Left forelimb (tissue), 1 donor: Measurements from ENCODE around the gene EPRS1.
"Not testable (repeated sequence)": the region's sequence is repeated elsewhere in the genome, so short reads cannot be mapped to it uniquely, and the experiment has no call there.

Experiments used
- DNase-seq: peaks from one replicate; pipeline ENCODE4 v3.0.0-alpha.2; 2018; ENCODE audit warnings: low spot score

The EPRS1 gene

DNA sequence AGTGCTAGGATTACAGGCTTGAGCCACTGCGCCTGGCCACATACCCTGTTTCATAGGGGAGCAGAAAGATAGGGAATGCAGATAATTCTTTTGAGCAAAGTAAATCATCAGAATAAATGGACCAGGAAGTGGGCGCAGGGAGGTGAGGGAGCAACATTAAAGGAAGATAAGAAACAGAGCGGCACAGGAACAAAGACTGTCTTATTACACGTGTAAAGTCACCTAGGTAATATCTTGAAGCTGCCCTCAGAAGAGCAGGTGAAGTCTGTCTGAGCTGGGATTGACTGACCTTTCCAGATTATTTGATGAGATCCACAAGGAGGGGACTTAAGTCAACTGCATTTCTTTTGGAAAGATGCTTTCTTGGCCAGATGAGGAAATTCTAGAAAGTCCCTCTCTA is 7.7 kb downstream of the EPRS1 start:
- no peak for DNase-seq

DNA sequence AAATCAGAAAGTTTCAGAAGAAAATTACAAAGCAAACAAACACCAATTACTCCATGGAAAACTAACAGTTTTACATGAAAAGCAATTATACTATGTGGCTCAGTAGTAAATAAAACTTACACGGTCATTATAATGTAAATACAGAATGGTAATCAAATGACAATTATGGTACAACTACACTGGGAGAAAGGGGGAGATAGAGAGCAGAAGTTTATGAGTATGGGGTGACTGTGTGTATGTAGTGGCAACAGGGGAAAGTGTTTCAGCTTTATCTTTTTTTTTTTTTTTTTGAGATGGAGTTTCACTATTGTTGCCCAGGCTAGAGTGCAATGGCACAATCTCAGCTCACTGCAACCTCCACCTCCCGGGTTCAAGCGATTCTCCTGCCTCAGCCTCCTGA is 8.5 kb downstream of the EPRS1 start:
- not testable (repeated sequence) for DNase-seq

DNA sequence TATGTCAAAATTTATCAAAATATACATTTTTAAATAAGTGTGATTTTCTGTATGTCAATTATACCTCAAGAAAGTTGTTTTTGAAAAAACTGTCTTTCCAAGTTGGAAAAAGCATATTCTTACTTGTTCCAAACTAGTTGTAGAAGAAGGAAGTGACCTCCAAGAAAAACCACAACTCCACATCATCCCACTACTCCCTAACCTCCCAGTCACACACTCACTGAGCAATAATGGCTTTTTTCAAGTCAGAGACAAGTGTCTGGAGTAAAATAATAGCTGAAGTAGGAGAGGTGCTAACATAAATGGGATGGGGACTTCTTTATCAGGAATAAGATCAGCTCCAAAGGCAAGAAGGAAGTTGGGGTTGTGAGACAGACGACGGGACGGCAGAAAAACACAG is 13.4 kb downstream of the EPRS1 start:
- no peak for DNase-seq

DNA sequence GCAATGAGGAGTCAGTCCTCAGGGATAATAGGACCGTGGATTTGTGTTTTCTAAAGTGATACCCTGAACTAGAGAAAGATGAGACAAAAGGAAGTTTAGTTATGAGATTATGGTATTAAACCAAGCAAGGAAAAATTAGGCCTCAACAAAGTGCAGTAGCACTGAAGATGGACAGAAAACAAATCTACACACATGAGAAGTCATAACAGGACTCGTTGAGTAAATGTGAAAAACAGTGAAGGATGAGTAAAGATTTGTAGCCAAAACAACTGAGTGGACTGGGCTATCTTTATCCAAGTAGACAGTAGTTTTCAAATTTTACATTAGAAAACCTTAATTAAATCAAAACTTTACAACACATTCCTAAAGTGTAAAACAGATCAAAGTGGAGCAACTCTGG is 15.0 kb downstream of the EPRS1 start:
- no peak for DNase-seq

DNA sequence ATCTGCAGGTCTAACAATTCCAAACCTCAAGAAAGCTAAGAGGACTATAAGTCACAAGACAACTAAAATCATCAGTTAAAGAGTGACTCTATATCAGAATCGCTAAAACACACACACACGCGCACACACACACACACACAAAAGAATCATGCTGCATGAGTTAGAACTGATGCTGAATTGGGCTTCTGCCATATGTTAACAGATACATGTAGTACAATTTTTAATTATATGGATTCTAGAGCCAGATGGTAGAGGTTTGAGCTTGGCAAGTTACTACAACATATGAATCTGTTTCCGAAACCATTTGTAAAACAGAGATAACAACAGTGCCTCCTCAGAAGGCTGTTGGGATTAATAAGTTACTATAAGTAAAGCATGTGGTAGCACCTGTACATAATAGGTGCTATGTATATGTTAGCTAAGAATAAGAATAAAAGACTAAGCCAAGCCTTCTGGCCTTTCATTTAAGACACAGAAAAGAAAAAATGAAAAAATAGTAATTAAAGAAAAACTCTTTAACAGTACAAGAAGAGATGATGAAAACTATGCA is 17.9 kb downstream of the EPRS1 start:
- no peak for DNase-seq

DNA sequence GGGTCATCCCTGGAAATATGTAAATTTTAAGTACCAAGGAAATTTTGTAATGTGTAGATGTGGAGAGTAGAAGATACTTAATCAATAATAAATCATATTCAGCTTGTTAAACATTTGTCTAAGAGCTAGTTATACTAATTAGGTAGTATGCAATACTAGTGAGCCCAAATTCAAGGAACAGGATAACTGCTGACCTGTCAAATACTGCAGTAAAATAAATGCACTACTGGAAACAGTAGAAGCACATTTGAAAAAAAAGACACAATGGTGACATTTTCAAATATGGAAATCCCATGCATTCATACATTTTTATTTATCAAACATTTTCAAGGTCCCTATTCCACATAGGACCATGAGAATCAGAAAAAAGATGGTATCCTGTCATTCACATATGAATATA is 27.2 kb downstream of the EPRS1 start:
- DNase-seq = no peak

DNA sequence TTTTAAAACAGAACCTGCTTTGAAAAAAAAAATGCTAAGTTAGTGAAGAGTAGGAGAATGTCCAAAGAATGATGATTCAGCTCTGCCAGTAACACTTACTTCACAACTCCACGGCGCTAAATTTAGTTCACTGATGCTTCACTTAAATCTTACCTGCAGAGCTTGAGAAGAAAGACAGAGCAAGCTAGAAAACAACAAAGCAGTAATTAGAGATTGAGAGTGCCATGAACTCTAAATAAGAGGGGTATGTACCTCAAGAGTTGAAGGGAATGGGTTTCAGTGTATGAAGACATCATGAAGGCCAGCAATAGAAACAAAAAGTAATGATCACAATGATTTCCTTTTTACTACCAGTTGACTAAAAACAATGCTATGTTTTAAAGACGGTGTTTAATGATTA is 32.8 kb downstream of the EPRS1 start:
- no peak for DNase-seq

DNA sequence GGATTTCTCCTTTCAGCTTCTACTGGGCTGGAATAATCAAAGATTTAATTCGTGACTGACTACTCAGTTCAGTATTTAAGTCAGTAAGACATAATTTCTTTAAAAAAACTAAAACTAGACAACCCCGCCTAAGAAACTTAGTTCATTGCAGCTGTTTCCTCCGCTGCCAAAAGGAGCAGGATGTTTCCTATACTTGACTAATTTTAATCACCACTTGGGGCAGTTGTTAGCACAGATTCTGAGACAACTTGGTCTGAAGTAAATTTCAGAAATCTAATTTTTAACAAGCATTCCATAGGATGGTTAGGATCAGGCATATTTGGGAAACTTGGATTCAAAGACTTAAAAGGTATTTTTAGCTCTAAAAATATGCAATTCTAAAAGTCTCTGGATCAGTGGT is 34.0 kb downstream of the EPRS1 start:
- DNase-seq = no peak

DNA sequence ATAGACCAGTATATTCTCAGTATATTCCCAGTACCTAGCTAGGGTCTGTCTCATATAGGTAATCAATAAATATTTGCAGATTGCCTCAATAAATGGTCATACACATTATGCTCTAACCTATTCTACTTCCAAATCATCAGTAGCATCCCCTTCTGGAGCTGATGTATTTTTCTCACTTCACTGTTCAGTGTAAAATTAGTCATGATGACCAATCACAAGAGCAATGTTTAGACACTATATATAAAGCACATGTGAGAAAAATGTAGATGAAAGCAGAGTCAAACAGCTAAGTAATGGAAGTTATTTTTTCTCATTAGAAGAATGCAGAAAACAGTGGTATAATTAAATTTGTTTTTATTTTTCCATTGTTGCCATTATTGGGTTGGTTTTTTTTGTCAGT is 34.7 kb downstream of the EPRS1 start:
- DNase-seq = no peak

DNA sequence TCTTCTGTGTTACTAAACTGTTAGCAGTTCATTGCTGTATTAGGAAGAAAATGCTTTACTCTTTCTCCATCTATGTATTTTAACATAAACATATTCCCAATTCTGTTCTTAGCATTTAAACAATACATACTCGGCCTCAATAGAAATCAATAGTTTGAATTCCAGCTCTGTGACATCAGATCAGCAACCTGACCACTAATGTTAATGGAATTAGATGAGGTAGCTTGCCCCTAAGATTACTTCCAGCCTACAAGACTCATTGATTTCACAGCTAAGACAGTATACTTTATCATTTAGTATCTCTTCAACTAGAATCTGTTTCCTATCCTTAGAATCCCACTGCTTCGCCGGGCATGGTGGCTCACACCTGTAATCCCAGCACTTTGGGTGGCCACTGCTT is 38.9 kb downstream of the EPRS1 start:
- DNase-seq = no peak

DNA sequence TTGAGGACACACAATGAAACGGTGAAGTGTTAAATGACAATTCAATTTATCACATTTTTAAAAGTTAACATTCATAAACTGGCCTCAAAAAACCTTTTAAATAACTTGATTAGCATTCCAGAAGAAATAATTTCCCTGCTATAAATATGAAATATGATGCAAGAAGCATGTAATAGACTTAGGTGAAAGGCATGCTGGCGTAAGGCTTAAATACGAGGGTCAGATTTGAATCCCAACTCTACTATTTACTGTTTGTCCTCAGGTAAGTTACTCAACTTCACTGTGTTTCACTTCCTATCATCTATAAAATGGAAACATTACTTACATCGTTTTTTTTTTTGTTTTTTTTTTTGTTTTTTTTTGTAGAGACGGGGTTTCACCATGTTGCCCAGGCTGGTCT is 40.8 kb downstream of the EPRS1 start:
- no peak for DNase-seq

DNA sequence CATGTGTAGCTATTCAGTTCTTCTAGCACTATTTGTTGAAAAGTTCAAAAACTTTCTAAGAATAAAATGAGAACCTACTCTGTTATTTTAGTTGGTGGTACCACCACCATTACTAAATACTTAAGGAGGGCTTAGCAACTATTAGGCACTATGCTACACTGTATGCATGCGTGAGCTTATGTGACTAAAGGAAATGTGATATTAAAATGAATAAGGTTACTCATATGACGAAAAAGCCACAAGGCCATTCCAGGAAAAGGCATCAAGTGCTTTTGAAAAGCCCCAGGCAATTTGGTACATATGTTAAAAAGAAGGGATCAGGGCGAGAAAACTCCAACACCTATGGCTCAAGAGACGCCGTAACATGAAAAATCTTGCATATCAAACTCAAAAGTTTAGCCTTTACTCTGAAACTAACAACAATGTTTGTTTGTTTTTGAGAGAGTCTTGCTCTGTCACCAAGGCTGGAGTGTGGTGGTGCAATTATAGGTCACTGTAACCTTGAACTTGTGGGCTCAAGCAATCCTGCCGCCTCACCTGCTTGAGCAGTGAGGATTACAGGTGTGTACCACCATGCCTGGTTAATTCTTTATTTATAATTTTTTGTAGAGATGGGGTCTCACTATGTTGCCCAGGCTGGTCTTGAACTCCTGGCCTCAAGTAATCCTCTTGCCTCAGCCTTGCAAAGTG is 42.5 kb downstream of the EPRS1 start:
- no peak for DNase-seq

DNA sequence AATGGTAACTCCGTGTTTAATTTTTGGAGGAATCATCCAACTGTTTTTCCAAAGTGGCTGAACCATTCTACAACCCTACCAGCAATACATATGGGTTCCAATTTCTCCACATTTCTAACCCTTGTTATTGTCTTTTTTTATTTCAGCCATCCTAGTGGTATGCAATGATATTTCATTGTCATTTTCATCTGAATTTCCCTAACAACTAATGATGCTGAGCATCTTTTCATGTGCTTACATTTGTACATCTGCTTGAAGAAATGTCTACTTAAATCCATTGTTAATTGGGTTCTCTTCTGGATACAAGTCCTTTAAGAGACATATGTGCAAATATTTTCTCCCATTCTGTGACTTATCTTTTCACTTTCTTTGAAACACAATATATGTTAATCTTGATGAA is 43.3 kb downstream of the EPRS1 start:
- DNase-seq = no peak

DNA sequence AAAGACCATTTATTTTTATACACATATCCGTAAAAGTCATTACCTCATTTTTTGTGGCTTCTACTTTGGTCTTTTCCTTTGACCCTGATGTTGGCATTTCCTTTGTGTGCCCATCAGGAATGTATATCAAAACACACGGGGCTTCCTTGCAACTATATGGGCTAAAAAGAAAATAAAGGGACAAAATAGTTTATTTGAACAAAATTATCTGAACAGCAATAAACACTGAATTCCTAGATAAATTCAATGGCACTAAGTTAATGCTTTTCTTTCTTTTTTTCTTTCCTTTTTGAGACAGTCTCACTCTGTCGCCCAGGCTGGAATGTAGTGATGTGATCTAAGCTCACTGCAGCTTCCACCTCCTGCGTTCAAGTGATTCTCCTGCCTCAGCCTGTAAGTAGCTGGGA is 45.2 kb downstream of the EPRS1 start:
- no peak for DNase-seq

DNA sequence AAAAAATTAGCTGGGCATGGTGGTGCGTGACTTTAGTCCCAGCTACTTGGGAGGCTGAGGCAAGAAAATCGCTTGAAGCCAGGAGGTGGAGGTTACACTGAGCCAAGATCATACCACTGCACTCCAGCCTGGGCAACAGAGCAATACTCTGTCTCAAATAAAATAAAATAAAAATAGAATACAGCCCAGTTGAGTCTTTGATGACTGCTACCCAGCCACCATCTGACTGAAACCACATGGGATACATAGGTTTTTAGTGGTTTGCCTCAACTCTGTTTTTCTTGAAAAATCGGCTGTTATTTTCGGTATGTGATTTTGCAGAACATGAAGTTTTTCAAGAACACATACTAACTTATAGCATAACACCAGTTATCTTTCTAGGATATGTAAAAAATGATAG is 46.5 kb downstream of the EPRS1 start:
- DNase-seq = no peak
